GM23338 (cell line): ENCODE measurements around the gene PLCG2. TPM values are rescaled to one million over a fixed set of nuclear protein-coding genes. Genes with fewer than 3 reads are reported as not detected.

Source experiments
- ATAC-seq: fragments of 200-7000 bp; cut with Tn5 transposase; 3 replicates; pipeline ENCODE4 v1.9.1; 2020
- DNase-seq: peaks from one replicate; pipeline ENCODE4 v3.0.0-alpha.2; 2015; ENCODE audit warnings: low spot score
- H2AFZ ChIP-seq: fragments of 200-600 bp; sonication (generic); 2 replicates; pipeline ENCODE4 v1.8.0; 2016; ENCODE audit warnings: antibody characterized with exemption, mild to moderate bottlenecking, moderate library complexity
- H3F3A ChIP-seq: fragments of 200-600 bp; sonication (generic); replicated peaks from 2 replicates; pipeline ENCODE4 v1.8.0; 2017; ENCODE audit warnings: antibody characterized with exemption, mixed run types, low read depth
- H3K27ac ChIP-seq: fragments of 200-600 bp; sonication (generic); 2 replicates; pipeline ENCODE4 v1.6.1; 2016; ENCODE audit warnings: low read depth
- H3K27me3 ChIP-seq: fragments of 200-600 bp; sonication (generic); 2 replicates; pipeline ENCODE4 v1.8.0; 2016; ENCODE audit warnings: mild to moderate bottlenecking, mixed run types, moderate library complexity; ENCODE audit not compliant: insufficient read depth
- H3K36me3 ChIP-seq: fragments of 200-600 bp; sonication (generic); 2 replicates; pipeline ENCODE4 v1.8.0; 2016; ENCODE audit warnings: mild to moderate bottlenecking; ENCODE audit not compliant: insufficient read depth
- H3K4me1 ChIP-seq: fragments of 200-600 bp; sonication (generic); 2 replicates; pipeline ENCODE4 v1.8.0; 2016; ENCODE audit warnings: mild to moderate bottlenecking, moderate library complexity; ENCODE audit not compliant: insufficient read depth
- H3K4me2 ChIP-seq: fragments of 200-600 bp; sonication (generic); 2 replicates; pipeline ENCODE4 v1.7.1; 2017; ENCODE audit warnings: mixed run types
- H3K4me3 ChIP-seq: fragments of 200-600 bp; sonication (generic); 2 replicates; pipeline ENCODE4 v1.6.1; 2016; ENCODE audit warnings: mixed run types
- H3K79me2 ChIP-seq: fragments of 200-600 bp; sonication (generic); replicated peaks from 2 replicates; pipeline ENCODE4 v1.8.0; 2017; ENCODE audit warnings: mild to moderate bottlenecking; ENCODE audit not compliant: insufficient read depth
- H3K9me2 ChIP-seq: fragments of 200-600 bp; sonication (generic); 2 replicates; pipeline ENCODE4 v1.8.0; 2017; ENCODE audit not compliant: insufficient read depth
- H4K20me1 ChIP-seq: fragments of 200-600 bp; sonication (generic); replicated peaks from 2 replicates; pipeline ENCODE4 v1.8.0; 2017; ENCODE audit warnings: mild to moderate bottlenecking; ENCODE audit not compliant: insufficient read depth
- H3K27ac Mint-ChIP-seq: 2 replicates; pipeline ENCODE4 v1.8.0; 2020; ENCODE audit warnings: inconsistent platforms, mild to moderate bottlenecking, moderate library complexity, mixed read lengths
- H3K27me3 Mint-ChIP-seq: 3 replicates; pipeline ENCODE4 v1.8.0; 2022; ENCODE audit warnings: low read depth, mild to moderate bottlenecking, moderate library complexity, mixed read lengths, inconsistent platforms; ENCODE audit not compliant: insufficient read depth, poor library complexity
- H3K36me3 Mint-ChIP-seq: 3 replicates; pipeline ENCODE4 v1.8.0; 2021; ENCODE audit warnings: low read depth, mild to moderate bottlenecking, inconsistent platforms, moderate library complexity, mixed read lengths
- H3K4me1 Mint-ChIP-seq: 3 replicates; pipeline ENCODE4 v1.8.0; 2020; ENCODE audit warnings: mild to moderate bottlenecking, inconsistent platforms, mixed read lengths
- H3K4me3 Mint-ChIP-seq: 3 replicates; pipeline ENCODE4 v1.8.0; 2021; ENCODE audit warnings: moderate library complexity, mild to moderate bottlenecking, inconsistent platforms, mixed read lengths
- H3K9me3 Mint-ChIP-seq: 3 replicates; pipeline ENCODE4 v1.8.0; 2020; ENCODE audit warnings: moderate library complexity, mild to moderate bottlenecking, inconsistent platforms, mixed read lengths
- CTCF ChIP-seq, 2 experiments: fragments of 200-600 bp in 1 of 2; sonication (generic) in 1 of 2; conservative IDR thresholded peaks; 2 replicates each; pipeline versions ENCODE4 v1.5.1 to v1.6.1; 2016 to 2017; ENCODE audit warnings: antibody characterized with exemption in 2 of 2, low read depth in 2 of 2, mild to moderate bottlenecking in 2 of 2, moderate library complexity in 1 of 2
- ETS1 ChIP-seq: IDR thresholded peaks from 2 replicates; pipeline ENCODE4 v1.6.1; 2016; ENCODE audit warnings: antibody characterized with exemption
- EZH2 ChIP-seq: fragments of 200-600 bp; sonication (generic); IDR thresholded peaks from one replicate; pipeline ENCODE4 v1.8.0; 2017; ENCODE audit warnings: antibody characterized with exemption, mild to moderate bottlenecking, low read depth; ENCODE audit not compliant: unreplicated experiment
- EZH2phosphoT487 ChIP-seq: fragments of 200-600 bp; sonication (generic); IDR thresholded peaks from one replicate; pipeline ENCODE4 v1.8.1; 2018; ENCODE audit warnings: antibody characterized with exemption; ENCODE audit not compliant: unreplicated experiment
- JUNB ChIP-seq: IDR thresholded peaks from one replicate; pipeline ENCODE4 v1.6.1; 2016; ENCODE audit warnings: antibody characterized with exemption; ENCODE audit not compliant: unreplicated experiment
- REST ChIP-seq: IDR thresholded peaks from one replicate; pipeline ENCODE4 v1.6.1; 2018; ENCODE audit warnings: antibody characterized with exemption; ENCODE audit not compliant: unreplicated experiment
- ZNF114 ChIP-seq: fragments of 250-450 bp; sonication (Bioruptor Pico); IDR thresholded peaks from 2 replicates; pipeline ENCODE4 v1.5.0; 2020; ENCODE audit warnings: mild to moderate bottlenecking, moderate library complexity
- ZNF331 ChIP-seq: fragments of 250-450 bp; sonication (Bioruptor Pico); IDR thresholded peaks from 2 replicates; pipeline ENCODE4 v1.5.0; 2020; ENCODE audit warnings: low read depth, mild to moderate bottlenecking, moderate library complexity
- ZNF462 ChIP-seq: fragments of 250-450 bp; sonication (Bioruptor Pico); IDR thresholded peaks from 2 replicates; pipeline ENCODE4 v1.5.0; 2020; ENCODE audit warnings: mild to moderate bottlenecking, moderate library complexity
- polyA plus RNA-seq: library from polyadenylated mRNA; unstranded; fragments of >200 nt; fragmentation: Nextera tagmentation; extraction: Ambion mirVana; gene quantifications from 2 replicates; pipeline ENCODE4 v1.2.1, GENCODE V29; 2016
- total RNA-seq: library from RNA; depleted of rRNA; stranded (reverse); fragments of >200 nt; shearing (Covaris generic); gene quantifications from 2 replicates; pipeline ENCODE4 v1.2.3, GENCODE V29; 2014

The PLCG2 gene
- total and polyA plus RNA-seq, 2 experiments from 2014 or later = 2.4 to 5.9 TPM

- TF ChIP-seq ZNF462 (no peak), CTCF (conservative IDR thresholded peaks at IDR 0.05; ENCODE audit: low read depth in 2 of 2) (no peak)
Measured at GRCh38 chr16:81912395-81912794, 133.3 kb downstream of the PLCG2 start (continued).

- DNase-seq = no peak
- H3K9me2 ChIP-seq = no peaks in the 10 kb centered on the region
- no peaks in the 10 kb centered on the region for H3F3A ChIP-seq
- no peak overlapping the region for H3K27ac ChIP-seq
- no peak overlapping the region for H2AFZ ChIP-seq
- Mint-ChIP-seq H3K4me1 (peaks cover 3% of the 10 kb centered on the region; the same call in 2 of the 3 replicates), H3K36me3 (no peaks in the 10 kb centered on the region; the same call in 2 of the 3 replicates), H3K9me3 (no peaks in the 10 kb centered on the region), H3K4me3 (no peak overlapping the region), H3K27ac (no peak overlapping the region; the same call in 1 of the 2 replicates), H3K27me3 (peaks cover 3% of the 10 kb centered on the region)
- no peaks in the 10 kb centered on the region for H3K27me3 ChIP-seq
- H4K20me1 ChIP-seq = no peaks in the 10 kb centered on the region; the same call in 1 of the 2 replicates
- H3K4me2 ChIP-seq = no peak overlapping the region
- H3K36me3 ChIP-seq = no peaks in the 10 kb centered on the region
- no peaks in the 10 kb centered on the region for H3K79me2 ChIP-seq
- ATAC-seq = no peak
- no peaks in the 10 kb centered on the region for H3K4me1 ChIP-seq
- no peak overlapping the region for H3K4me3 ChIP-seq
- TF ChIP-seq EZH2 (no peak), REST (no peak), ZNF114 (CRISPR knock-in tag) (no peak), EZH2phosphoT487 (no peak), ZNF331 (no peak), CTCF (conservative IDR thresholded peaks at IDR 0.05; ENCODE audit: low read depth in 2 of 2) (no peak), JUNB (no peak), ETS1 (no peak)
Measured at GRCh38 chr16:81913222-81913621, 134.1 kb downstream of the PLCG2 start.
